Renal pelvis (tissue), 4 donors: ENCODE measurements around the gene NOD2. TPM values are rescaled to one million over a fixed set of nuclear protein-coding genes. Genes with fewer than 3 reads are reported as not detected.

Experiments used
- DNase-seq: peaks from one replicate; pipeline ENCODE4 v3.0.0-alpha.2; 2013
- polyA plus RNA-seq, 3 donors: library from polyadenylated mRNA; unstranded; fragments of 120-200 nt; gene quantifications; one replicate each; pipeline ENCODE4 v1.2.1, GENCODE V29; 2013; ENCODE audit not compliant: insufficient read length in 3 of 3

The NOD2 gene
- polyA plus RNA-seq, 3 donors, result 0.23 to 0.40 (median 0.30) TPM

GRCh38 chr16:50781518-50781917, 88.1 kb downstream of the NOD2 start:
- no peak for DNase-seq

Other genes with a start within 250 kb of the NOD2 start
- 10 to 100 TPM in 2 of 3 donors, 1 to 10 TPM in 1; 10.0 to 13.5 (median 11.0) TPM for gene NKD1, start 145.2 kb upstream of the NOD2 start, polyA plus RNA-seq
- under 1 TPM; 0.43 to 0.56 (median 0.54) TPM for gene SNX20, start 12.3 kb upstream of the NOD2 start, polyA plus RNA-seq
- 10 to 100 TPM; 18.9 to 24.4 (median 20.7) TPM for gene CYLD, start 48.5 kb downstream of the NOD2 start, polyA plus RNA-seq